Airway epithelial cell (primary cell): Measurements from ENCODE around the gene C1QTNF2. TPM values are rescaled to one million over a fixed set of nuclear protein-coding genes. Genes with fewer than 3 reads are reported as not detected.

Experiments used
- total RNA-seq: library from RNA; depleted of rRNA; stranded (reverse); fragments of >200 nt; gene quantifications from 2 replicates; pipeline ENCODE4 v1.2.3, GENCODE V29; 2015

C1QTNF2 gene
- total RNA-seq: not detected in 2 replicates

GRCh38 chr5:160369990-160370712, at the start of gene C1QTNF2:
Gene C1QTNF2, minus strand, starts transcription at chr5:160370626. Its CDS starts 15,615 bp downstream, at chr5:160355011.

GRCh38 chr5:160418561-160419457, 48.4 kb upstream of the C1QTNF2 start, which contains the start of gene SLU7:
Gene SLU7, minus strand, starts transcription at chr5:160419081. Its CDS starts 3,787 bp downstream, at chr5:160415294.

GRCh38 chr5:160399402-160400353, 29.3 kb upstream of the C1QTNF2 start, which contains the start of gene FAM200C:
Gene FAM200C, minus strand, starts transcription at chr5:160400054. Its CDS starts 4,564 bp downstream, at chr5:160395490.

GRCh38 chr5:160312134-160312959, 58.1 kb downstream of the C1QTNF2 start, which contains the start of gene CCNJL:
Gene CCNJL, minus strand, starts transcription at chr5:160312564. Its CDS starts 641 bp downstream, at chr5:160311923.

Other genes starting within 250 kb of the C1QTNF2 start
- 0.56 and 0.70 TPM in 2 replicates for gene FABP6, start 141.1 kb downstream of the C1QTNF2 start, total RNA-seq
- gene CCNJL, start 58.1 kb downstream of the C1QTNF2 start, total RNA-seq: 8.6 and 9.0 TPM in 2 replicates
- gene FAM200C, start 29.4 kb upstream of the C1QTNF2 start, total RNA-seq: 1.6 and 2.8 TPM in 2 replicates
- 27.0 and 44.3 TPM in 2 replicates for gene SLU7, start 48.5 kb upstream of the C1QTNF2 start, total RNA-seq
- gene PTTG1, start 51.2 kb upstream of the C1QTNF2 start, total RNA-seq: 412 and 979 TPM in 2 replicates